Activated CD8-positive, alpha-beta memory T cell treated with anti-CD3 and anti-CD28 coated beads, Interleukin-2, amount 50 U/mL, for 24 hours (primary cell): ENCODE measurements around the gene TAS1R3.
"Not testable (repeated sequence)": the region's sequence is repeated elsewhere in the genome, so short reads cannot be mapped to it uniquely, and the experiment has no call there.

ENCODE experiments used
- DNase-seq: peaks from one replicate; pipeline ENCODE4 v3.0.0-alpha.2; 2020; ENCODE audit errors: extremely low read depth

The TAS1R3 gene

DNA sequence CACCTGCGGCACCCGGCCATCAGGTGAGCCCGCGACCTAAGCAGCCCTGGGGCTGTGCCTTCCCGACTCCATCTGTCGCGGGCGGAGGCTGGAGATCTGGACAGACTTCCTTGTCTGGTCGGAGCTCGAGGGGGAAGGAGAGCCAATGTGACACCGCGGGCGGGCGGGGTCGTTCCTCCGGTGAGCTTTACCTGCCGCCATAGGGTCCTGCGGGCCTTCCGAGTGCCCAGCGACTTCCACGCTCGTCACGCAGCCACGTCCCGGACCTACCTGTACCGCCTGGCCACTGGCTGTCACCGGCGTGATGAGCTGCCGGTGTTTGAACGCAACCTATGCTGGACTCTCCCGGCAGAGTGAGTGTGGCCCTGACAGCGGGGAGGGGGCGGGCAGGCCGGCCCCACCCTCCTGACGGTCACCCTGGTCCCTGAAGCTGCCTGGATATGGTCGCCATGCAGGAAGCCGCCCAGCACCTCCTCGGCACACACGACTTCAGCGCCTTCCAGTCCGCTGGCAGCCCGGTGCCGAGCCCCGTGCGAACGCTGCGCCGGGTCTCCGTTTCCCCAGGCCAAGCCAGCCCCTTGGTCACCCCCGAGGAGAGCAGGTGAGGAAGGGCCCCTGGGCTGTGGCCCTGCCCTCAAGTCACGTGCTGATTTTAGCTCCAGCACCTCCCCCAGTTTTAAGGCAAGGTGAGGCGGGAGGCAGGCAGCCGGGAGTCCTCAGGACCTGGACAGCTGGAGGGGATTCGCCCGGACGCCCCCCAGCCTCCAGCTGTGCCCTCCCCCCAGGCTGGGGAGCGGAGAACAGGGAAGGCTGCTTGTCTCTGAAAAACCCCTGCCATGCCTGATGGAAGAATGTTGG is 21.6 kb upstream of the TAS1R3 start:
- no peak for DNase-seq

GRCh38 chr1:1310109-1310385 is 21.0 kb upstream of the TAS1R3 start:
- no peak for DNase-seq

- DNase-seq: no peak
Measured at GRCh38 chr1:1310476-1311053, 20.5 kb upstream of the TAS1R3 start.

DNA sequence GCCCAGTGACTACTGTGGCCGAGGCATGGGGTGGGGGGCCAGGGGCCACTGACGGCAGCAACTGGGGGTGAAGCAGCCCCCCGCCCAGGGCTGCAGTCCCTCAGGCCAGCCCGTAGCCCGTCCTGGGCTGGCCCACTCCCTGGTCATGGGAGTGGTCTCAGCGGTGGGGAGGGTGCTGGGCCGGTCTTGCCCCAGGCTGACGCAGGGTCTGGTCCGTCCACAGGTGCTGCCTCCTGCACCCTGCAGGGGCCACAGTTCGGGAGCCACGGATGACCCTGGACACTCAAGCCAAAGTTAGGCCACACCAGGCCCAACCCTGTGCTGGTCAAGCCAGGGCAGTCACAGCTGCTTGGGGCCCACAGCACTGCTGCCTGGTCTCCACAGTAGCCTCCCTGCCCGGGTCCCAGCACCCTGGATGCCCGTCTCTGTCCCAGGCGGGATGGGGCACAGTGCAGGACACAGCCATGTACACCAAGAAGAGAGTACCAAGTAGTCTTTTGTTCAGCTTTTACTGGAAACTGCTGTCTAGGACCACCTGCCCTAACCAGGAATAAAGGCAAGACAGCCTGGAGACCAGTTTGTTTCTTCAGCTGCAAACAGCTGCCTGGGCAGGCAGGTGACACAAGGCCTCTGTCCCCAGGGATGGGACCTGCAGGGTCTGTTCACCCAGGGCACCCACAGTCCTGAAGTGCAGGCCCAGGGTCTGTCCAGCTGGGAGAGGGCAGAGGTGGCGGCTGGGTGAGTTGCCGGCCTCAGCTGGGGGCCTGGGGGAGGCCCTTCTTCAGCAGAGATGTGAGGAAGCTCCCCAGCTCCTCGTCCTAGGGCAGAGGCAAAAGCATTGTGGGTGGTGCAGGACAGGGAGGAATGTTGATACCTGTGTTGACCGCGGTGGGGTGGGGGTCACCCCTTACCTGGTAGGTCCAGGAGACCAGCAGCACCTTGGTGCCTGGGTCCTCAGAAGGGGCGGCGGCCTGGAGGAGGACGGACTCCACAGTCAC is 19.7 kb upstream of the TAS1R3 start:
- DNase-seq: no peak

- no peak for DNase-seq
Measured at GRCh38 chr1:1312450-1313314, 18.4 kb upstream of the TAS1R3 start.

DNA sequence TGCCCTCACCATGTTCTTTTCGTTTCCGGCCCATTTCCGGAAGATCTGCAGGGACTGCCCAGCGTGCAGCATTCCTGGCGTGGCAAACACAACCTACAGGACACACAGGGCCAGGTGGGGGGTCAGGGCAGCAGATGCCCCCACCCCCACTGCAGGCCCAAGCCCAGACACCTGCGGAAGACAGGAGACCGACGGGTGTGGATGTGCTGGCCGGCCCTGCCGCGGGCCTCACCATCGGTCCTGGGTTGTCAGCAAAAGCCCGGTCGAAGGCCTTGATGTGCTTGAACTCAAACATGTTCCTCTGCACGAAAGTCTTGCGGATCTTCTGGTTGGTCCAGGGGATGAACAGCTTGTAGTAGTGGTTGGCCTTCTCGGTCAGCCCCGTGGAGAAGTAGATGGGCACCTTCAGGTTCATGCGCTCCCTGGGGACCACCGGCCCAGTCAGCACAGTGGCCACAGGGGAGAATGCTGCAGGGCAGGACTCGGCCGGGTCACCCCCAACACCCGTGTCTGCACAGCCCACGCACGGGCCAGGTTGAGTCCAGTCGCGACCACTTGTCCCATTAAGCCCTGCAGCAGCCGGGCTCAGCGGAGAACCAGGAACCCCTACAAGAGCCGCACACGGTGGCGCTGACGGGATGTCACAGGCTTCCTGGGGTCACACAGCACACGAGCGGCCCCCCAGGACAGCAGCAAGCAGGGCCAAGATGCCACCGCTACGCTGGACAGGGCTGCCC is 17.4 kb upstream of the TAS1R3 start:
- DNase-seq: no peak

- DNase-seq: no peak
Measured at GRCh38 chr1:1314237-1314586, 16.9 kb upstream of the TAS1R3 start.

DNA sequence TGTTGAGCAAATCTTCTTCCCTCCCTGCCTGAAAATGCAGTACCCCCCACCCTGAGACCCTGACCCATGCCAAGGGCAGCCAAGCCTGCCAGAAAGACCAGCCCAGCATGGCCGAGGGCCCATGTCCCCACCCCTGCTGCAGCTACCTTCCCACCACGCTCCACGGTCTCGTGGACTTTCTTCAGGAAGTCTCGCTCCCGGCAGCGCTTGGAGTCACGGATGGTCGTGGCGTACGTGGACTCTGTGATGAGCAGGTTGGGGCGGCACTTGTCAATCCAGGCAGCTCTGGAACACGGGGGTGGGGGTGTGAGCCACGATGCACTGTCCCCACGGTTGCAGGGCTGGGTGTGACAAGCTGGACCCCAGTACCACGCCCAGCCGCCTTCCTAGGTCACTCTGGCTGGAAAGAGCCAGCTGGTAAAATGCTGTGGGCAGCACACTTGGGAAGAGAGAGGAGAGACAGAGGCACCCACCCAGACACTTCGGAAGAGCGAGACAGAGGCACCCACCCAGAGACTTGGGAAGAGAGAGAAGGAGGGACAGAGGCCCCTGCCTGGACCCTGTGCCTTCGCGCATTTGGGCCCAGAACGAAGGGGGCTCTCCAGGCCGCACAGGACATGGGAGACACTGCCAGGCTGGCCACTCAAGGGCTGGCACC is 16.3 kb upstream of the TAS1R3 start:
- no peak for DNase-seq

DNA sequence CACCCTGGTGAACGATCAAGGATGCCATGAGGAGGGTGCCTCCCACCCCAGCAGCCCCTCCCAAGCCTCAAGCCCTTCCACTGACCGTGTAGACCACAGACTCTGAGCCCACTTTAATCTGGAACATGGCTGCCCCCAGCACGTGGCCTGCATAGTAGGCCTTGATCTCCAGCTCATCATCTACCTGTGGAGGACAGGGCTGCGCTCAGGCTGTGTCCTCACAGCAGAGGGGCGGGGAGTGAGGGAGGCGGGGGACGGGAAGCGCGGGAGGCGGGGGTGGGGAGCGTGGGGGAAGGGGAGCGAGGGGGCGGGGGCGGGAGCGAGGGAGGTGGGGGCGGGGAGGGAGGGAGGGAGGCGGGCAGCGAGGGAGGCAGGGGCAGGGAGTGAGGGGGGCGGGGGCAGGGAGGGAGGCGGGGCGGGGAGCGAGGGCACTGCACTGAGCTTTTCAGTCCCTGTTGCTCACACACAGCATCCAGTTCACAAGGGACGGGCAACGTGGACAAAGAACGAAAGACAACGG is 15.6 kb upstream of the TAS1R3 start:
- DNase-seq: no peak

DNA sequence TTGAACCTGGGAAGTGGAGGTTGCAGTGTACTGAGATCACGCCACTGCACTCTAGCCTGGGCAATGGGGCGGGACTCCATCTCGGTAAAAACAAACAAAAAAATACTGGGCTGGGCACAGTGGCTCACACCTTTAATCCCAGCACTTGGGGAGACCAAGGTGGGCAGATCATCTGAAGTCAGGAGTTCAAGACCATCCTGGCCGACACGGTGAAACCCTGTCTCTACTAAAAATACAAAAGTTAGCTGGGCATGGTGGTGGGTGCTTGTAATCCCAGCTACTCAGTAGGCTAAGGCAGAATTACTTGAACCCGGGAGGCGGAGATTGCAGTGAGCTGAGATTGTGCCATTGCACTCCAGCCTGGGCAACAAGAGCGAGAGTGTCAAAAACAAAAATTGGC is 14.9 kb upstream of the TAS1R3 start:
- DNase-seq: not testable (repeated sequence)

- no peak for DNase-seq
Measured at GRCh38 chr1:1317420-1317819, 13.7 kb upstream of the TAS1R3 start.

GRCh38 chr1:1318131-1318652 is 12.9 kb upstream of the TAS1R3 start:
- DNase-seq: no peak

GRCh38 chr1:1318777-1319645 is 12.1 kb upstream of the TAS1R3 start:
- DNase-seq: no peak

DNA sequence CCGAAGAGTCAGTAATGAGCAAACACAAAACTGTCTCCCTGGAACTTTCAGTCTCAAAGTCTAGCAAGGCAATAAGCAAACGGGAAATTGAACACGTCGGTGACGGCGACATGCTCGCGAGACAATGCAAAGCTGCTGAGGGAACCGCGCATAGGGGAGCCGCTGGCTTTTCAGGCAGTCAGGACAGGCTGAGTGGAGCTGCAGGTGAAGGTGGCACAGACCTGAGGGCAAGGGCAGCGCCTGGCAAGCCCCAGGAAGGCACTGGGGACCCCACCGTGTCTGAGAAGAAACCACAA is 11.5 kb upstream of the TAS1R3 start:
- DNase-seq: no peak

DNA sequence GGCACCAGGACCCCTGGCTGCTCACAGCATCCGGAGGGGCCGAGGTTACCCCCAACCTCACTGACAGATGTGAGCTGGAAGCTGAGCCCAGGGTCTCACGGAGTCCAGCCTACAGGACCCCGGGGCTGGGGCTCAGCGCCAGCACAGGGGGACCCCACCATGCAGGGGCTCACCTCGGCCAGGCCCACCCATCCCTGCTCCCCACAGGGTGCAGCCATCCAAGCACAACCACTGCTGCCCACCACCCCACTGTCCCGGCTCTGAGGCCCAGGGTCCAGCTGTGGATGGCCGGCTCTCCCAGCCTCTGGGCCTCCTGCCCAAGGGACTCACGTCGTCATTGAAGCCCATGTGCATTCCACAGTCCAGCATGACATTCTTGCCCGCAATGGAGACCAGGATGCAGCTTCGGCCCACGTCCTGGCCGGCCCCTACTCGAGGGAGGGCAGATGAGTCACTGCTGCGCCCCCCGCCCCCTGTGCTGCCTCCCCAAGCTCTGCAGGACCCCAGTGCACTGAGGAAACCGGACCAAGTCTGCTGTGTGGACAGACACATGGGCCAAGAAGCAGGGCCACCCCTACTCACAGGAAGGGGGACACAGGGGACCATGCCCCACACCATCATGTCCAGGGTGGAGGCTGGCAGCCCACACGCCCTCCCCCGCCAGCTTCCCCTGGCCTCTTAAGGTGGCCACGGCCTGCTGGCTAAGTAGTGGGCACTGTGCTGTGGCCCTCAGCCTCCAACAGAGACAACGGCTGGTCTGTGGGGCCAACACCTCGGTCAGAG is 10.2 kb upstream of the TAS1R3 start:
- no peak for DNase-seq

DNA sequence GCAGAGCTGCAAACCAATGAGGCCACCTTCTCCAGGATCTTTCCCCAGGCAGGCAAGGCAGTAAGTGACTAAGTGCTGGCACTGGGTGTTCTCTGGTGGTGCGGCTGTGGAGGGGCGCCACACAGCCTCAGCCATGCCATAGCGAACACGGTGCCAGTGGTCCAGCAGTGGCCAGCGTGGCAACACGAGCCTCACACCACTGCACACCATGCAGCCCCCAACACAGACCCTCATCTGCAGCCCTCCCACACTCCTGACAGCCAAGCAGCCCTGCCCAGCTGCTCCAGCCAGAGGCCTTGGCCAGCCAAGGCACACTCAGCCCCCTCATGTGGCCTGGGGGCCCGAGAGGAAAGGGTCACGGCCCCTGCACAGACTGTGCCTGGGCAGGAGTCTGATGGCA is 9.6 kb upstream of the TAS1R3 start:
- no peak for DNase-seq

DNA sequence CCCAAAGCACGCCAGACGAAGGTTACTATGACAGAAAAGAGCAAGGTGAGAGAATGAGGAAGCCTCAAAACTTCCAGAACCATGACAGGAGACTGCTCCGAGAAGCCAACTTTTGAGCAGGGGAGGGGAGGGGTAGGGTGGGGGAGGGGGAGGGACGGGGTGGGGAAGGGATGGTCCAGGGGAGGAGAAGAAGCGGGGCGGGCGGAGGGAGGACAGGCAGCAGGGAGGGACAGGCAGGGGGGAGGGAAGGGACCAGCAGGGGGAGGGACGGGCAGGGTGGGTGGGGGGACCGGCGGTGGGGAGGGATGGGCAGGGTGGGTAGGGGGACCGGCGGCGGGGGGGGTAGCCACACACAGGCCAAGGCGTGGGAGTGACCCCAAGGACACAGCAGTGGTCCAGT is 8.7 kb upstream of the TAS1R3 start:
- DNase-seq: no peak

DNA sequence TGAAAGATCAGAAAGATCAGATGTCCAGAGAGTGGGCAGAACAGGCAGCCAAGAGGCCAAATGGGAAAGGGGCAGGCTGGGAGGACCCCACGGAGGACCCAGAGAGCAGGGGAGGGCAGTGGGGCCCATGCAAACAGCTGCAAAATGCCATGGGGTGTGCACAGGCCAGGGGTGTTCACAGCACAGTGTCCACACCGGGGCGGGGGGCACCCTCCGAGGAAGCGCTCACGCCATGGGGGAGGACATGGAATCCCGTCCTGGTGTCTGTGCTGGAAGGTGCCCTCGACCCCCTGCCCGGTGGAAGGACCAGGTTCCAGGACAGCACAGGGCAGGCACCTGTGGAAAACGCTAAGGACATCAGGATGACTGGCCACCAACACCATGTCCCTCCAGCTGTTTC is 8.1 kb upstream of the TAS1R3 start:
- DNase-seq: no peak
